ENCODE data around the gene HJURP.
A peak's percentile ranks its signal among the peaks of the same experiment; 100 is the strongest.

The HJURP gene

DNA sequence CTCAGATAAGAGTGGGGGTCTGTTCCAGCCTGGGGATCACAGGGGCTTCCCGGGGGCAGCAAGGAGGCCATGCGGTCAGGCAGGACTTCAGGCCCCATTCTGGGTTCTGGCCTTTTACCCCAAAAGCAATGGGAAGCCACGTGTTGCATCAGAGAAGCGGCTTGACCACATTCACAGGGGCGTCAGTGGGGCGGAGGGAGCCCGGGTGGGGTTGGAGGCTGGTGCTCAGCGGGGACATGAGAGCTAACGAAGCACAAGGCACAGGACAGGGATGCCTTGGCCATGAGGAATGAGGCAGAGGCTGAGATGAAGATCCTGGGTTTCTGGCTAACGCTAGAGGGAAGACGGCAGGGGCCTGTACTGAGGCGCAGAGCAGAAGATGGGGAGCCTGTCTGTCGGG, 6.1 kb downstream of the HJURP start:
- no peak for DNase-seq

DNA sequence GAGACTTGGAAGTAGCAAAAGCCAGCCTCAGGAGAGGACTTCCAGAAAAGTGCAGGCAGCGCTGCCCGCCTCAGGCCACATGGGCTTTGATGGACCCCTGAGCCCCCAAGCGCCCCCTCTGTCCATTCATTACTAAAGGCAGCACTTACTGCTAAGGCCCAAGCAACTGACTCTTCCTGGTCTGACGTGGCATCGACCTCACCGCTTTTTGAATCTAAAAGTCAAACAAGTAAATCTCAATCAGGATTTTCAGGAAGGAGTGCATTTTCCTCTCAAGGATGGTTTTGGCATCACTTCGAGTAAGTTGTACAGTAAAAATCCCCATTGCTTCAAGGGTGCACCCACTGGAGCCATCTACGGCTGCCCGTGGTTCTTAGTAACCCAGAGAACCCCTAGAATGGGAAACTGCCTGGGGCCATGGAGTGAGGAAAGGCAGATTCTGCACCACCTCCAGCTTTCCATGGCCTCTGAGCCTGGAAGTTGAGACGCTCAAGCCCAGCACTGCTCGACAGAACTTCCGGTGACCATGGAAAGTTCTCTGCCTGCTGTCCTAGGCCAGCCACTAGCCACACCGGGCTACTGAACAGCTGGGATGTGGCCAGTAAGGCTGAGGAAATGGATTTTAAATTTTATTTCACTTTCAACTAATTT, 7.0 kb downstream of the HJURP start:
- DNase-seq: no peak

DNA sequence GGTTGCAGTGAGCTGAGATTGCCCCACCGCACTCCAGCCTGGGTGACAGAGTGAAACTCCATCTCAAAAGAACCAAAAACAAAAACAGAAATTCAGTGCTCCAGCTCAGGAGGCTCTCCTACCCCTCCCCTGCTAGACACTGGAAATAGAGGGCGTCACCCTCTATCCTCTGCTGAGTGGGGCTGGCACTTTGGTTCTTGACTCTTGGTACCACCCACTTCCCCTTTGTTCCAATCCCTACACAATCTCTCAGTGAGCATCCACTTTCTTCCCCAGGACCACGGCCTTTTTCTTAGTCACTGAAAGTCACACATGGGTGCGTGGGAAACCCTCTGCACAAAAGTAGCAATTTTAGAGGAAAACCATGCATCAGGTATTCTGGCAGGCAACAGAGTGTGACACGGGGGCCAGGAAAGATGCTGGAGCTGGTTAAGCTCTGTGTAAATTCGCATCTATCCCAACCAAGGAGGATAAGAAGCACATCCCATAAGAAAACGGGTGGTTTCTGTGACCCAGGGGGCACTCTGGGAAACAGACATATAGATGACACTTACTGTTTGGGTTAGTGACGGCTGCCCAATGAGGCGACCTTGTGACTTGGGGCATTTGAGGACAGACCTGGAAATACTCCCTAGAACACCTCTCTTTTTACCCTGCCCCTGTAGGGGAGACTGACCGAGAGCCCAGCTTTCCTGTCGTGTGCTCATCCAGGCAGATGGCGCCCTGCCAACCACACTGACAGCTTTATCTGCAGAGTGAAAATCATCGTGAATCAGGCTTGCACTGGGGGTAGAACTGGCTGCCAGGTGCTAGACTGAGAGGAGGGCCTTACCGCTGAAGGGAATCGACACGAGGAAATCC, 7.7 kb downstream of the HJURP start:
- no peak for DNase-seq

DNA sequence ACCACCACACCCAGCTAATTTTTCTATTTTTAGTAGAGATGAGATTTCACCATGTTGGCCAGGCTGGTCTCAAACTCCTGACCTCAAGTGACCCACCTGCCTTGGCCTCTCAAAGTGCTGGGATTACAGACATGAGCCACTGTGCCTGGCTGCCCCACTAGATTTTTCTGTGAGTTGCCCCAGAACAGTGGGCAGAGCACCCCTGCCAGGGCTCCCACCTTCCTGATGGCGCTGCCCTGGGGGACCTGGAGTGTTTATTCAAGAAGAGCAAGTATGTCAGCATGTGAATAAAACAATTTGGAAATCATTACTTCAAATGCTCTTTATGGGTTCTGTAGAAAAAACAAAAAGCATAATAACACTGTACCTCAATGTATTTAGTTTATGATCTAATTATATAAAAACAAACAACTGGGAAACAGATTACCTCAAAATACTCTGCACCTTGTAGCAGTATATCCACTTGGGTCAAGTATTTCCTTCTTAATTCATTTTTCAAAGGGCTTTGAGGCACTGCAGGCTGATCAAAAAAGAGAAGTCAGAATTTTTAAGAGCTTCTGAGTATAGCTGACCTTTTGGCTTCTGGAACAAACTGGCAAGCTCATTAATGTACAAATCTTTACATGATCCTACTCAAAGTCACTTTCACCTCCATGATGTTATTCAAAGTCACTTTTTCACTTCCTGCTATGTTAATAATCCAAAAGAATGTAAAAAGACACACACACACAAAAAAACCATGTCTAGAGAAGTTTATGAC, 8.9 kb downstream of the HJURP start:
- no peak for DNase-seq

DNA sequence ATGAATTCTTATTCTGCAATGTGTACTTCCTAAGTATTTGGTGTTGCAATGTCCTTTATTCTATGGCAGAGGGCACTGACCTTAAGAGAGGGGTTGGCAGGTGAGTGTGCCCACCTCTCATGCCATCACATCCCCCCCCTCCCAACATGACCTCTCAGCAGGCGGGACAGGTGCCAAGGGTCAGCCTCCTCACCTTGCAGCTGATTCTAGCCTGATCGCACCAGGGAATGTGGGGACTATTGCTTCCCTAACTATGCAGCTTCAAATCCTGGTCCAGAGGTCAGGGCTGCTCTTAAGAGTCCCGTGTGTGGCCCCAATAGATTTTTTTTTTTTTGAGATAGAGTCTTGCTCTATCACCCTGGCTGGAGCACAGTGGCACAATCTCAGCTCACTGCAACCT, 9.5 kb downstream of the HJURP start:
- no peak for DNase-seq

DNA sequence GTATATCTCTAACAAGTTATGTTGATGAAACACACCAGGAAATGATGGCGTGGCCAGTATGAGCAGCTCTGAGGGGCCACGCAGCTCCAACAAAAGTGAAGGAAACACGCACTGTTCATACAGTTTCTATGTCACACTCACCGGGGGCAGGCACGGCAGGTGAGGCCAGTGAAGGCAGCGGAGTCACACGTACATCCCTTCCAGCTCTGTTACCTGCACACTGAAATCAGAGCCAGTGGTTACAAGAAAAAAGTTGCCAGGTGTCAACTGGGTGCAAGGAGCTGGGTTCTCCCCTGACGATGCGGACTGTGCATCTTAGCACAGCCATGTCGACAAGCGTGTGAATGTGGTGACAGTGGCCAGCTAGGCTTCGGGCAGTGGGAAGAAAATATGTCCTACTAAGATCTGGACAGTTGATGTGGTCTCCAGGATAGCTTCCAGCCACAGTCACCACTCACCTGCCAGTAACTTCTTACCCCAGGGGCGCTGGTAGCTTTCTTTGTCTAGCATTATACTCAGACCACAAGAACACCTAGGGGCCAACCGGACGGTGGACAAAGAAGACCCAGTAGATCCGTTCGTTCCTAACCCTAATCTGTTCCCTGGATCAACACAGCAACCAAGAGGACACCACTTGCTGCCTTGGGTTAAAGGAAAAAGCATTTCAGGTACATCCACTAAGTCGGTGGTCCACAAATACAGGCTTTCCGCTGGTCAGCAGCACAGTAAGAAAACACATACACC, 10.1 kb downstream of the HJURP start:
- no peak for DNase-seq

DNA sequence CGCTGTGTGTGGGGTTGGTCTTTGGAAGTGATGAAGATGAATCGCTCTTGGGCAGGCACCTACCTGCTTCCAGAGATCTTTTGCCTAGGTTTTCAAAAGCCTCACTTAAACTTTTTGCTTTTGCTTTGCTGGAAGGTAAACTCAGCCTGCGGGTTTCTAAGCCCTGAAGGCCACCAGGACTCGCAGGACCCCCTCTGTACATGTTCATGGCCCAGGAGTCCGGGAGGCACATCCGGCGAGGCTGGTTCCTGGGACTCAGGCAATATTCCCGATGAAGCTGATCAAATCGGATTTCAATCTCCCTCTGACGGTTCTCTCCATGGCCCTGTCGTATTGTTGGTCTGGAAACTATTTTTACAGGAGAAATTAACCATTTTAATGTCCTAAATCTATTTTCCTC, 13.2 kb downstream of the HJURP start:
- no peak for DNase-seq

DNA sequence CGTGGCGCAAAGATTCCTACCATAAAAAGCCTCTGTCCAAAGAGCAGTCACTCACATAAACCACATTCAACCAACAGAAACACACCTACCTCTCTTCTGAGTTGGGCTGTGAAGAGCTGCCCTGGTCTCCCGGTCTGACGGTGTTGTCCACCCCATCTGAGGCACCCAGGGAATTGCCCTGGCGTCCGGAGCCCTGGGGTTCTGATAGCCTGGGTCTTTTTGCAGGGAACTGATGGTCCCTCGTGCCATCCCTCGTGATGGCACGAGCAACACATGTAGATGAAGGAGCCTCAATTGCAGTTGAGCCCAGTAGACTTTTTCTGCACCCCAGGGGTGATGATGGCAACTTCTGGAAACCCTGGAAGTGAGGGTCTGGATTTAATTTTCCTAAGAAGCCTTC, 13.8 kb downstream of the HJURP start:
- no peak for DNase-seq

DNA sequence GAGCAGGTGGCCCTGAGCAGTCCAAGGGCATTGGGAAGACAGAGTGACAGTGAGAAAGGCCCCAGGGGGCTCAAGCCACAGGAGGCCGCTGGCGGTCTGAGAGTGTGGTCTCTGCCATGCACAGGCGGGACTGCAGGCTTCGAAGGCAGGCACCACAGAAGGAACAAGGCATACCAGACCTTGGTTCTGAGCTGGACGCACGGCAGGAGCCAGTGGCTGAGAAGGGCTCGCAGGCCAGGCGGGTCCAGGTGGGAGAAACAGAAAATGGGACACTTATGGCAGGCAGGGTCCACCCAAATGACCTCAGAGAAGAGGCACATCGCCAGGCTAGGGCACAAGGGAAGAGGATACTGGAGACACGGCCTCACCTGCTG, 14.9 kb downstream of the HJURP start:
- no peak for DNase-seq

DNA sequence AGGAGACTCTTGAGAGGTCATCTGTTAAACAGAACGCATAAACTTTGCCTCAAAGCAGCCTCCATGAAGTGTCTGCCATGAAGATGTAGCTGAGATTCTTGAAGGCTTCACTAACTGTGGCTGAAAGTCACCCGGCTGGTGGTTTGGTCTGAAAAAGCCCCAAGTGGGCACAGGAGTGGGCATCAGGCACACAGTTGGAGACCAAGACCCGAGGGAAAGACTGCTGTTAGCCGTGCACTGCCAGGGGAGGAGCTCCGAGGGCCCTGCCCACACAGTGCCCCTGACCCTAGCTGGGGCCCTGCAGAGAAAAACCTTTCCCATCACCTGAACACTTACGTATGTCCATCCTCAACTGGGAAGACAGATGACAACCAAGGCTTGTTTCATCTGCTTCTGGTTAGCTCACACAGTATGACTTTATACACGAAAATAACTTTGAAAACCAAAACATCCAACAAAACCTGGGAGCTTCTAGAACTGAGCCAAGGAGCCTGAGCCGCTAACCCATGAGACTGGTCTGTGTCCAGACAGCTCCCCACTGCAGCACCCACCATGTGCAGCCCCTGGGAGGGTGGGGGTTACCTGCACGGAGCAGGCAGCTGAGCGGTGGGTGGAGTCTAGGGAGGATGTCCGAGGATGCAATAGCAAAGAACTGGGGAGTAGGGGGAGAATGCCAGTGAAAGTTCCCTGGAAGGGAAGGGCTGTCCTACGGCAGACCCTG, 15.4 kb downstream of the HJURP start:
- DNase-seq: no peak

DNA sequence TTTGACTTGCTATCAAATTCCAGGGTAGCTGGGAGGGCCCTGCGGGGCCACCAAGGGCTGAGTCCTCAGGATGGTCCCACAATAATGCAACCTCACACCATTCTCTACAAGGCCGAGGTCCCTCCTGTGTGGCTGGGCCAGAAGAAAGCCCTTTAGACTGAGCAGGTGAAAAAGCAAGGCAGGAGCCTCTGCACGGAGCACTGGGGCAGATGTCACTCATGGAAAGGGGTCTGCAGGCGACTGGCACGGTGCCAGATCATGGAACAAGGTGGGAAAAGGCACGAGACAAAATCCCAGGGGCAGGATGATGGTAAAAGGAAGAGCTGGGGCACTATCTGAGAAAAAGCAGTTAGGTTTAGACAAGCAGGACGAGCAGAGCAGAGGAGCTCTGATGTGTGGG, 16.1 kb downstream of the HJURP start:
- no peak for DNase-seq

DNA sequence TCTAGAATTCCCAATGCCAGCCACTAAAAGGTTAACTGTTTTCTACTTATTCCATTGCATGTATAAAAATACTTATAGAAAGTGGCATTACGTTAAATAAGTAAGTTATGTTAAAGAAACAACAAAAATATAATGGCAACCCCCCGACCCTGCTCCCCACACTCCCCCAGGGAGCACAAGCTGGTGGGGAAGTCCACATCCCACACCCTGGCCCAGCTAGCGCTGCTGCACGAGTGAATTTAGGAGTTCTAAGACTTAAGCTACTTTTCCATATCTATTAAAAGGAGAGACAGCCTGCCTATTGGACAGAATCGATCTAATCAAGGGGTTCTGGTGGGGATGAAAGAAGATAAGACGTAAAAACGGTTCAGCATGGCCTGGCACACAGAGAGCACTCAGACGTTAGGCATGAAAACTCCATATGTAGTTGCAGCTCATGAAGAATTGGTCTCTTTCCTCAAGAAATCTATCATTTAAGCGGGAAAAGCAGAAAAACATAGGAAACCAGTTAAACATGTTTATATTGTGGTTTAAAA, 16.6 kb downstream of the HJURP start:
- no peak for DNase-seq

DNA sequence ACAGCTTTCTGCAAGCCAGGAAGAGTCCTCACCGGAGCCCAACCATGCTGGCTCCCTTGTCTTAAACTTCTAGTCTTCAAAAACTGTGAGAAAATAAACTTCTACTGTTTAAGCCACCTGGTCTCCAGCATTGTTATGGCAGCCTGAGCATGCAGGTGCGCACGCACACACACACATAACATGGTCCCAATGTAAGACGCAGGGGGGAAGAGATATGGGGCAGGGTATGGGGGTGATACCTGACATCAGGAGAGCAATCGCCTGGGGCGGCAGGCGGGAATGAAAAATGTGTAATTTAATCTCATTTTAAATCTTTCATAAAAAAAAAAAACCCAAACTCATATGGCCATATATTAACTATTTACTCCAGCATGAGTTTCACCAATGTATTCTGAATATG, 18.0 kb downstream of the HJURP start:
- DNase-seq: no peak

DNA sequence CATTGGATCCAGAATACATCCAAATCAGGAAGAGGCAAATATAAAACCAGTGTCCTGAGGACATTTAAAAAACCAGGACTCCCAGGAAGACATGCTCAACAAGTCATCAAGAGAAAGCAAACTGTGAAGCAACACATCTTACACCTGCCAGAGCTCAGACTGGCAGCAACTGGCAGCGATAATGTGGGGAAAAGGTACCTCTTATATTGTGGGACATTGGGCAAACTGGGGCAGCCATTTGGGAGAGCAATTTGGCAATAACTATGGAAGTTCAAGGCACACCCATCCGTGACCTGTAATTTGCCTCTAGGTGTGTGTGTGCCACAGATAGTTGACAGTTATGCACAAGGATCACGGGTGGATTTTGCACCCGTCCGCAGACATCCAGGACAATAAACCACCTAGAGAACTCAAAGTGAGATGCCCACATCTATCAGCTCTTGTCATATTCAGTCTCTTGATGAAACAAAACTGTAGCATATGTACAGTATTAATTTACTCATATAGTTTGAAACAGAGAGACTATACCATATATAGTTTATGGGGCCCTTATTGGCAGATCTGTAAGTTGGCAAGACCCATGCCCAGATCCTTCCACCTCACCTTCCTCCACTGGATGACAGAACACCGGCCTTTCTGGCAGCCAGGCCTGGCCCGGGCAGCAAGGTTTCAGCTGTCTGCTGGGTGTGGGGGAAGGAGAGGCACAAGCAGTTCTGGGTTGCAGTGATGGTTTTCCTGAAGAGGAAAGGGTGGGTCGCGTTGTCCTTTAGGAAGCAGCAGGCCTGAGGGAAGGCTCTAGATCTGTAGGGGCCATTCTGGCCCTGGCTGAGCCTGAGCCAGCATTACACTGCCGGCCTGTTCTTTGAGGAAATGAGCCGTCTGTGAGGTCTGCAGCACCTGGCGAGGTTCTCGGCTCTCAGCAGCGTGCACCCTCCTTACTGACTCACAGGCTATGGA, 18.8 kb downstream of the HJURP start:
- DNase-seq: no peak

DNA sequence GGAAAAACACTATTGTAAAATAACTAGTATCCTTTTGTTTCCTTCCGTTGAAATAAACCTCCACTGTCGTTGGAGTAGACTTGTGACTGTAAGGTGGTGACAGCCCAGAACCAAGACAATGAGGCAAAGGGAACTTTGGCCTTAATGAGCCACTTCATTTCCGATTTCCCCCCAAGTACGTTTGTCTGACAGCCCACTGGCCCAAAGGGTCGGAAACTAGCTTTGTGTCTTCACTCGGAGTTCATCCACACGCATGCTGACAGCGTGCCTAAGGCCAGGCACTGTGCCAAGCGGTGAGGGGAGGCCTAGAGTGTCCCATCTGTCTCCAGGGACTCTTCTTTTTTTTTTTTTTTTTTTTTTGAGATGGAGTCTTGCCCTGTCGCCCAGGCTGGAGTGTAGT, 21.0 kb downstream of the HJURP start:
- DNase-seq: no peak

DNA sequence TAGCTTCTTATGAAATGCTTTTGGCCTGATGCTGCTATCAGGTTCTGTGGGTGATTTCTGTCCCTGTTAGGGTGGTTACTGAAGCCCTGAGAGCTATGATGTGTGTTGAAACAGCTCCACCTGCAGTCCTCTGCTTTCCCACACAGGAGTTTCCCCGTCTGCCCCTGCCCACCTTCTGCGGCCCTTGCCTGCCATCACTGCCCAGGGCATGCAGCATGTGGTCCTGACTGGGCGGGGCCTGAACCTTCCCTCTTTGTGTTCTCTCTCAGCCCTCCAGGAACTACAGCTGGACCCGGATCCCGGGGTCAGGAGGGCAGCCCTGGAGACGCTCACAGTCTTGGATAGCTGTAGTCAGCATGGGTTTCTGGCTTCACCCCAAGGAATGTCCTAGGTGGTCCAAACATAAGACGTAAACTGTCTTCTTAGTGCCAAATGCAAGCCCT, 21.4 kb downstream of the HJURP start:
- DNase-seq: peak; percentile 18

DNA sequence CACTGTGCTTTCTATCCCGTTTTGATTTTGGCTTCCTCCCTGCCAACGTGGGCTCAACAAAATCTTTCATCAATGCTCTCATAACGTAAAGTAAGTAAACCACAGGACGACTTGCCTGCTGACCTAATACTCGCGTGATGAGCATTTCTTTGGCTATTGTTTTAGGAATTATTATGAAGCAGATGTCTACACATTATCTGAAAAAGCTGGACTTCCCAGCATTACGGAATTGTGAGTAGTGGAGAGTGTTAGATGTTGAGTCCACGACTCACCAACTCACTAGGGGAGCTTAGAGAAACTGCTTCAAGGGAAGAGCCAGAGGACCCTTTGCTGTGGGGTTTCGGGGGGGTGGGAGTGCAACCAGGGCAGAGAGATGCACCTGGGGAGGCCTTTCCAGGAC, 21.9 kb downstream of the HJURP start:
- no peak for DNase-seq

DNA sequence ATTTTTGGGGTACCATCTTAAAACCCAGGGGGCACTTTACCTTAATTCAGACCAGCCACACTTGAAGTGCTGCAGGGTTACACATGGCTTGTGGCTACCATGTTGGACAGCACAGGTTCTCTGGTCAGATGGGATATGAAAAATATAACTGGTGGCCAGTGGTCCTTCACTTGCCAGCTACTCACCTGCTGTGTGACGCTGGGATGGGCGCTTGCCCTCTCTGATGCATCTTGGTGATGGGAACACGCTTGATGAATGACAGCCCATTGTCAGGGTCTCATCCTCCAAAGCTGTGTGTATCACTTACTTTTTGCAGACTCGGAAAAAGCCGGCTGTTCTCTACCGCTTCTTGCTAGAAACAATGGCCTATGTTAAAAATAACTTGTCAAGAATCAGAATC, 22.5 kb downstream of the HJURP start:
- DNase-seq: no peak

DNA sequence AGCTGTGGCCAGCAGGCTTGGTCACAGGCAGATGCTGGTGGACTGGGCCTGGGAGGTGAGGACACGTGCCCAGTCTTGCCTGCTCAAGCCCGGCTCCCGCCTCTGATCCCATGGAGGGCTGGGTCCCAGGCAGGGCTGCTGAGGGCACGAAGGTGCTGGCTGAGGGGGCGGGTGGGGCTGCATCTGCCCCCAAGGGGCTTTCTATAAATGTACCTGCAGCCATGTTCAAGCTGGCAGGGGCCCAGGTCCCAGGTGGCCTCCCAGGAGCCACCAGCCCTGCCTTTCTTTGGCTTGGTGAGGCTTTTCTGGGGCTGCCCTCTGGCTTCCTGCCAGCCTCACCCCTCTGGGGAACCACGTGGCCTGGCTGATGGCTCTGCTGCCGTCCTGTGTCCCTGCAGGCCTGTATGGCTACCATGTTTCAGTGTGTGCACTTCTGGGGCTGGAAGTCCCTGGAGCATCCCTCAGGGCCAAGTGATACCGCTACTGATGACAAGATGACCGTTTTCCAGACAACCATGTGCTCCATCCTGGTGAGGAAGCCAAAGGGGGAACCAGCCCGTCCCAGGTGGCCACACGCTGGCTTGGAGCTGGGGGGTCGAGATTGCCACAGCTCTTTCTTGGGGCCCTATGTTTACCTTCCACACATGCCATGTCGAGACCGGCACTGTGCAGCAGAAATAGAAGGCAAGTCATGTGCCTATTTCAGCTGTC, 23.2 kb downstream of the HJURP start:
- no peak for DNase-seq

DNA sequence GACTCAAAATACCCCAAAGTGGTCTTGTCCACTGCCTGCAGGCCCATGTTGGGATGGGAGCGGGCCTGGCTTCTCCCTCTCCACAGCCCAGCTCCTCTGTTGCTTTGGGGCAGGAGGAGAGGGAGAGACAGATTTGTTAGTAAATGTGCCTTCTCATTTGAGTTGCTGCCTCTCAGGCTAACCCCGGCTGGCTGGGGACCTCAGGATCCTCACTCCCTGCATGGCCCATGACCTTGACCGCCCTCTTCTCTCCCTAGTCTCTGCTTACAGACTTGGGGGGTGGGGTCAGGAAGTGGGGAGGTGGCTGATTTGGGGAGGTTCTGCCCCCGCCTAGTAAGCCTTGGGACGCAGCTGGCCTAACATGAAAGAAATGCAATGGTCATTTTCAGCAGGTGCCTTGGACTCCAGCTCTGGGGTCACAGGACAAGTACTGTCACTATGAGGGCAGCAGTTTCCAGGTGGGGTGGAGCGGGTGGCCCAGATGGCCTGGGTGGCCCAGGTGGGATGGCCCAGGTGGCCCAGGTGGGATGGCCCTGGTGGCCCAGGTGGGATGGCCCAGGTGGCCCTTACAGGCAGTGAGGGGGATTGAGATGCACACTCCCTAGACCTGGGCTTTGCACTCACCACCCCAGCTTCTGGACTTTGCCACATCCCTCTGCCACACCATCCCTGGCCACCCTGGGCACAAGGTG, 24.1 kb downstream of the HJURP start:
- no peak for DNase-seq

Measured in NCI-H510A (cell line).